ENCODE data around the gene ARID1B.

Gene ARID1B

GRCh38 chr6:157070403-157071107 lies 293.4 kb downstream of the ARID1B start:
- H3K36me3 ChIP-seq (ENCODE audit: low read depth): no peaks in the 10 kb centered on the region
- no peak for TF ChIP-seq CTCF (IDR thresholded peaks at IDR 0.05; ENCODE audit: poor library complexity, severe bottlenecking)
- DNase-seq (ENCODE audit: low spot score) (no peak), ATAC-seq (ENCODE audit: low read depth) (no peak)
- peaks cover 11% of the 10 kb centered on the region for H3K4me1 ChIP-seq (ENCODE audit: insufficient read depth, poor library complexity, severe bottlenecking)
- H3K27me3 ChIP-seq (ENCODE audit: insufficient read depth, poor library complexity, severe bottlenecking): no peaks in the 10 kb centered on the region
- H3K27ac ChIP-seq (ENCODE audit: poor library complexity, severe bottlenecking): no peak overlapping the region
- H3K9me3 ChIP-seq (ENCODE audit: severe bottlenecking): no peaks in the 10 kb centered on the region
- H3K4me3 ChIP-seq (ENCODE audit: severe bottlenecking): no peak overlapping the region

DNA sequence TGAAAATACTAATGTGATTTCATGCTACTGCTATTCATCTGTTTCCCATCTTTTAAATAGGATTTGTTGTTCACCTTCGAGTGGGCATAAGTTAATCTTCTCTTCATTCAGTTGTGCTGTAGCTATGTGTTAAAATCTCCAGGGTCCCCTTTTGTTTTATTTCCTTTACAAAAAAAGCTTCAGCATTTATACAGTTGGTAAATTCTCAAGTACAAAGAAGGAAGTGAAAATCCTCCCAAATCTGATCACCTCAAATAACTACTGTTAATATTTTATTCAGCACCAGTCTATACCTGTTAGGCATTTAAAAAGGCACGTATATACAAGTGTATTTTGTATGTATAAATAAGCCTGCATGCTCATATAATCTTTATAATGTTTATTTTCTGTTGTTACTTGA lies 294.9 kb downstream of the ARID1B start:
- H3K36me3 ChIP-seq (ENCODE audit: low read depth): no peaks in the 10 kb centered on the region
- H3K9me3 ChIP-seq (ENCODE audit: severe bottlenecking): no peaks in the 10 kb centered on the region
- no peak overlapping the region for H3K27ac ChIP-seq (ENCODE audit: poor library complexity, severe bottlenecking)
- H3K27me3 ChIP-seq (ENCODE audit: insufficient read depth, poor library complexity, severe bottlenecking): no peaks in the 10 kb centered on the region
- TF ChIP-seq CTCF (IDR thresholded peaks at IDR 0.05; ENCODE audit: poor library complexity, severe bottlenecking): no peak
- H3K4me1 ChIP-seq (ENCODE audit: insufficient read depth, poor library complexity, severe bottlenecking): peaks cover 11% of the 10 kb centered on the region
- DNase-seq (ENCODE audit: low spot score) (no peak), ATAC-seq (ENCODE audit: low read depth) (no peak)
- H3K4me3 ChIP-seq (ENCODE audit: severe bottlenecking): no peak overlapping the region

- ATAC-seq (ENCODE audit: low read depth) (no peak), DNase-seq (ENCODE audit: low spot score) (no peak)
- Histone ChIP-seq H3K9me3 (ENCODE audit: severe bottlenecking) (no peaks in the 10 kb centered on the region), H3K36me3 (ENCODE audit: low read depth) (no peaks in the 10 kb centered on the region), H3K27me3 (ENCODE audit: insufficient read depth, poor library complexity, severe bottlenecking) (no peaks in the 10 kb centered on the region), H3K4me1 (ENCODE audit: insufficient read depth, poor library complexity, severe bottlenecking) (peaks cover 7% of the 10 kb centered on the region), H3K27ac (ENCODE audit: poor library complexity, severe bottlenecking) (no peak overlapping the region), H3K4me3 (ENCODE audit: severe bottlenecking) (no peak overlapping the region)
- no peak for TF ChIP-seq CTCF (IDR thresholded peaks at IDR 0.05; ENCODE audit: poor library complexity, severe bottlenecking)
These were observed 296.4 kb downstream of the ARID1B start for GRCh38 chr6:157073596-157073995.

DNA sequence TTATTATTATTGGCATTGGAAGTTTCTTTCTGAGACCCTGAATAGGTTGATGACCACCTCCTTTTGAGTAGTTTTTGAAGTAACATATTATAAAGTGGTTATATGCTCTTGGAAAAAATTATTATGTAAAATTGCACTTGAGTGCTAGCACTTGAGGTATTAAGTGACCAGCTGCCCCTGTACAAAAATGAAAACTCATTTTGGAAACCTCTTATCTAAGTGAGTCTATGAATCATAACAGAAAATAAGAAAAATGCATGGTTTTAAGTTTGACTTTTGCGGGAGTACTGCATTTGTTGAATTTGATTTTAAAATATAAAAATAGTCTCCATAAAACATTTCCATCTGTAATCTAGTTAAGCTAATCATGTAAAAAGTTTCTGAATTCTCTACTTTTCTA lies 297.8 kb downstream of the ARID1B start:
- Histone ChIP-seq H3K27ac (ENCODE audit: poor library complexity, severe bottlenecking) (no peak overlapping the region), H3K4me3 (ENCODE audit: severe bottlenecking) (no peak overlapping the region), H3K9me3 (ENCODE audit: severe bottlenecking) (no peaks in the 10 kb centered on the region), H3K36me3 (ENCODE audit: low read depth) (no peaks in the 10 kb centered on the region), H3K4me1 (ENCODE audit: insufficient read depth, poor library complexity, severe bottlenecking) (no peaks in the 10 kb centered on the region), H3K27me3 (ENCODE audit: insufficient read depth, poor library complexity, severe bottlenecking) (no peaks in the 10 kb centered on the region)
- DNase-seq (ENCODE audit: low spot score): no peak
- no peak for ATAC-seq (ENCODE audit: low read depth)
- no peak for TF ChIP-seq CTCF (IDR thresholded peaks at IDR 0.05; ENCODE audit: poor library complexity, severe bottlenecking)
